Activated CD8-positive, alpha-beta memory T cell treated with anti-CD3 and anti-CD28 coated beads, Interleukin-2, amount 50 U/mL, for 24 hours (primary cell): ENCODE measurements around the gene AFF3.
"Not testable (repeated sequence)": the region's sequence is repeated elsewhere in the genome, so short reads cannot be mapped to it uniquely, and the experiment has no call there.

Experiments
- DNase-seq: peaks from one replicate; pipeline ENCODE4 v3.0.0-alpha.2; 2020; ENCODE audit errors: extremely low read depth

The AFF3 gene, protein sequence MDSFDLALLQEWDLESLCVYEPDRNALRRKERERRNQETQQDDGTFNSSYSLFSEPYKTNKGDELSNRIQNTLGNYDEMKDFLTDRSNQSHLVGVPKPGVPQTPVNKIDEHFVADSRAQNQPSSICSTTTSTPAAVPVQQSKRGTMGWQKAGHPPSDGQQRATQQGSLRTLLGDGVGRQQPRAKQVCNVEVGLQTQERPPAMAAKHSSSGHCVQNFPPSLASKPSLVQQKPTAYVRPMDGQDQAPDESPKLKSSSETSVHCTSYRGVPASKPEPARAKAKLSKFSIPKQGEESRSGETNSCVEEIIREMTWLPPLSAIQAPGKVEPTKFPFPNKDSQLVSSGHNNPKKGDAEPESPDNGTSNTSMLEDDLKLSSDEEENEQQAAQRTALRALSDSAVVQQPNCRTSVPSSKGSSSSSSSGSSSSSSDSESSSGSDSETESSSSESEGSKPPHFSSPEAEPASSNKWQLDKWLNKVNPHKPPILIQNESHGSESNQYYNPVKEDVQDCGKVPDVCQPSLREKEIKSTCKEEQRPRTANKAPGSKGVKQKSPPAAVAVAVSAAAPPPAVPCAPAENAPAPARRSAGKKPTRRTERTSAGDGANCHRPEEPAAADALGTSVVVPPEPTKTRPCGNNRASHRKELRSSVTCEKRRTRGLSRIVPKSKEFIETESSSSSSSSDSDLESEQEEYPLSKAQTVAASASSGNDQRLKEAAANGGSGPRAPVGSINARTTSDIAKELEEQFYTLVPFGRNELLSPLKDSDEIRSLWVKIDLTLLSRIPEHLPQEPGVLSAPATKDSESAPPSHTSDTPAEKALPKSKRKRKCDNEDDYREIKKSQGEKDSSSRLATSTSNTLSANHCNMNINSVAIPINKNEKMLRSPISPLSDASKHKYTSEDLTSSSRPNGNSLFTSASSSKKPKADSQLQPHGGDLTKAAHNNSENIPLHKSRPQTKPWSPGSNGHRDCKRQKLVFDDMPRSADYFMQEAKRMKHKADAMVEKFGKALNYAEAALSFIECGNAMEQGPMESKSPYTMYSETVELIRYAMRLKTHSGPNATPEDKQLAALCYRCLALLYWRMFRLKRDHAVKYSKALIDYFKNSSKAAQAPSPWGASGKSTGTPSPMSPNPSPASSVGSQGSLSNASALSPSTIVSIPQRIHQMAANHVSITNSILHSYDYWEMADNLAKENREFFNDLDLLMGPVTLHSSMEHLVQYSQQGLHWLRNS (N-terminal part only)

DNA sequence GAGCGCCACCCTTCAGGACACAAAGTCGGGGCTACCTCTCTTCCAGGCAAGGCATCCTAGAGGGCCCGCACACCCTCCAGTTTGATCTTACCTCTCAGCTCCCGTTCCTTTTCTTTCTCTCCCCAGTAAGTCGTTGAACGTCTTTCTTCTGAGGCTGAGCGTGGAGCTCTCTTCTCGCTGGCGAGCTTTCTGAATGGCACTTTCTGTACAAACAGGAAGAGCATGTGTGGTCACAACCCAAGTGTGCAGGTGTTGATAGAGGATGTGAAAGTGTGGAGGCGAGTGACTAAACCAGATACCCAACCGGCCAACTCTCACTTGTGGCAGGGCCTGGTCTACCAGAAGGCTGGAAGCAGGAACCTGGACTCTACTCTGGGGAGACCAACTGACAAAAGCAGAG lies at the start of gene AFF3:
Gene AFF3 (minus strand): TSS at position 198 of the 400 bp plus-strand sequence. CDS start 38,136 bp downstream, outside the sequence.
- DNase-seq = peak; percentile 9

DNA sequence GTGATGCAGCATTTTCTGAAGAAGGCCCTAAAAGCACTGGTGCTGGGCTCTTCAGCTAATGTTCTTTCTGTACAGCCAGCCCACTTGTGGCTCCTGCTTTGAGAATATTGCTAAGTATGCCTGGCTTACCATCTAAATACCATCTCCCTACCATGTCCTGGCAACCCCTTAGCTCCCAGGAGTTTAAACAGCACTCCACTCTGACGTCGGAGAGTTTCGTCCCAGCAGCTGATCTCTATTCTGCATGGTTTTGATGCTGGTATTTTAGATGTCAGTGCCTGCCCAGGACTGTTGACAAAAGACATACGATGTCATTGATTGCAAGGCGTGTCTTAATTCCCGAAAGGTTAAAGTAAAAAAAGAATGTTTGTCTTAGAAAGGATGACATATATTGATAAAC lies 47.0 kb upstream of the AFF3 start:
- no peak for DNase-seq

DNA sequence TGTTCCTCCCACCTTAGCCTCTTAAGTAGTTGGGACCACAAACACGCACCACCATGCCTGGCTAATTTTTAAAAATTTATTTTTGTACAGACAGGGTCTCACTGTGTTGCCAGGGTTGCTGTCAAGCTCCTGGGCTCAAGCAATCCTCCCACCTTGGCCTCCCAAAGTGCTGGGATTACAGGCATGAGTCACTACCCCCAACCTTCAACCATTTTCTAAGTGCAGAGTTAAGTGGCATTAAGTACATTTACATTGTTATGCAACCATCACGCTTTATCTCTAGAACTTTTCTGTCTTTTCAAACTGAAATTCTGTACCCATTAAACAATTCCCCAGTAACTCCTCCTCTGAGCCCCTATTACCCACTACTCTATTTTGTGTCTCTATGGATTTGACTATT lies 45.9 kb upstream of the AFF3 start:
- DNase-seq = no peak

DNA sequence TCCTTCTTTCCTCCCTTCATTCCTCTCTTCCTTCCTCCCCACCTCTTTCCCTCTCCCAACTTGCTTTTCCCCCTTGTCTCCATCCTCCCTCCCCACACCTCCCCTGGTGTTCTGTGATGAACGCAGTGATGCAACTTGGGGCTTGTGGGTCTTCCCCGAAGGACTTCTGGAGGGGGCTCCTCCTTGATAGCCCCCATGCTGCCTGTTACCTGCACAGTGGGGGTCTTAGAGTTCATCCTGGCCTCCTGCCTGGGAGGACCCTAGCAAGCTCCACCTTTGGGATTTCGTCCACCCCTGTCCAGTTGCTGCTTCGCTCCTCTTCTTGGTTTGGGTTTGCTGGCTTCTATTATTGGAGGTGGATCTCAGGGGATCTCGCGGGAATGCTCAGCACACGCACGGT lies 43.7 kb upstream of the AFF3 start:
- no peak for DNase-seq

DNA sequence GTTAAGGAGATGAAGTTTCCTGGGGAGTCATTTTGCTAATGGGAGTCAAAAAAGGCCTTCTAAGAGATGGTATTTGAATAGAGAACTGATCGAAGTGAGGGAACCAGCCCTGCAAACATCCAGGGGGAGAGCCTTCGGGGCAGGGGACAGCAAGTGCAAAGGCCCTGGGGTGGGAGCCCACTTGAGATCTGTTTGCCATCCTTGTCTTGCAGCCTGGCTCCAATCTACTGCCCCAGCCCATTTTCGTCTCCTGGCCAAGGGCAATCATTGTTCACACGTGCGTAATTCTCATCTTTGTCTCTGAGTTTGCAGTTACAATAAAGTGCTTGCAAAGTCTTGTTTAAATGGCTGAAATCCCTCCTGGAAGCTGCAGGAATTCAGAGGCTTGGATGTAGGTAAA lies 43.1 kb upstream of the AFF3 start:
- no peak for DNase-seq

DNA sequence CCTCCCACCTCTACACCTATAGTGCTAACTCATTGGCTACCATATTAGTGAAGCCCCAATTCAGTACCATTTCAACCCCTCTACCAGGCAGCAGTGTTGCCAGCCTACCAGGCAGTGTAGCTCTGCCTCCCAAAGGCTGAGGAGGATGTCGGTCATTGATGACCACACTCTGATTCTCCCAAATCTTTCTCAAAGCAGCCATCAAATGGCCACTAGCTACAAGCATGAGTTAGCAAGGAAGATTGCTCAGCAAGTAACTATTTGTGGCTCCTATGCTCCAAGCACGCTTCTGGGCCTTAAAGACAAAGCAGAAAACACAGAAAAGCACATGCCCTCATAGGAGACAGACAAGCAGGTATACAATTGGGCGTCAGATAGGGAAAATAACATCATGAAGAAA lies 42.7 kb upstream of the AFF3 start:
- DNase-seq = no peak

DNA sequence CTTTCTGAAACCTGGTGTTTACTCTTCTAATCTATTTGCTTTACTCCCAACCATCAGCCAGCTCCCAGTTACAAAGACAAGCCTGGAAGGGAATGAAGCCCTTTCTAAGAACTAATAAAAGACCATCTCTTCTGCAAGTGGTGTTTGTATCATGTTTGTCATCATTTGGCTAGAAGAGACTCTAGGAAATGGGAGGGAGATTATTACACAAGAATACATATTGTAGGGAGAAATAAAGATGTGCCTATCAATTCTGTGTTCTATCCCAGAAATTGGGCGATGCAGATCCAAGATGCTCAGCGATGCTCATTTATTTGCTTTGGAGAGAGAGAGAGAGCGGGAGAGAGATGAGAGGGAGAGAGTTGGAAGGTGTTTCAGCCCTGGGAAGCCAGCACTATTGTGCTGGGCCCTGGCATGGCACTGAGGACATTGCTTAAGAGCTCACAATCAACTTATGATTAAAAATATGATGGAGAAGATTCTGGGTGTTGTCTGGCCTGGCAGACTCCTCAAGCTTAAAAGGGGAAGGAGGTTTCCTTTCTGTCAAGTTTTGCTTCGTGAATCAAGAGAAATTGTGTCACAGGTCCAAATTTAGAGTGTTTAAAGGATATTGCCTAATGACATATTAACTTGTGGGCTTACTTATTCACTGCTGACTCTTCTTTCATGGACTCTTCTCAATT lies 41.8 kb upstream of the AFF3 start:
- DNase-seq = no peak

DNA sequence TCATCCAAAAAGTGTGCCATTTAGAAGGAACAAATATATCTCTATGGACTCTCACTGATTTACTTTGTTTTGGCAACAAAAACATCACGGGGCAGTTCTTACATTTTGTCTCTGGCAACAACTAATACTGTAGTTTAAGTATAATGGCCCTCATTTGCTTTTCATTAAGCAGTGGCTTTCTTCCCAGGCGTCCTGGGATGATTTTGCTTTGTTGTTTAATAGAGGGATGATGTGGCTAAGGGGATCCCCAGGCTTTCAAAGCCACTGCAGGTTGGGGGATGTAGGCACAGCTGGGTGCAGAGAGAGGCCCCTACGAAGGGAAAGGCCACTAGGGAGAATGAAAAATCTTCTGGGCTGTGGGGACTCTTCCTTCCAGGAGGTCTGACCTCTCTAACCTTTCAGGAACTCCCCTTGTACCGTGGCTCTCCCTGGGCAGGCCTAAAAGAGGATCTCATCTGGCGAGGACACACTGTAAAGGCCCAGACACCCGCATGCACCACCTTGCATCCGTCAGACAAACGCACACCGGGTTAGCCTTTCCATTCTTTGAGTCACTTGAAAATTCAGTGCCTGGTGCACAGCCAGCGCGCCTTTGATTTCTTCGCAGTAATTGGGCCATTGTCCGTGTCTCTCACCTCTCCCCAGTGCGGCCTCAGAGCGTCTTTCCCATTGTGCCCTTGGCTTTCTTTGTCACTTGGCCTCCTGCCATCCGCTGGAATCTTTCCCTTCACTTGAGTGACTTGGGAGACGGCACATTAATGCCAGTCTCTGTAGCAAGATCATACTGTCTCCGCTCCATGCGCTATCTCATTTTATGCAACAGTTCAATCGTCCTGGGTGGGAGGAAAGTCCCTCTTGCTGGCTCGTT lies 40.3 kb upstream of the AFF3 start:
- DNase-seq = no peak

DNA sequence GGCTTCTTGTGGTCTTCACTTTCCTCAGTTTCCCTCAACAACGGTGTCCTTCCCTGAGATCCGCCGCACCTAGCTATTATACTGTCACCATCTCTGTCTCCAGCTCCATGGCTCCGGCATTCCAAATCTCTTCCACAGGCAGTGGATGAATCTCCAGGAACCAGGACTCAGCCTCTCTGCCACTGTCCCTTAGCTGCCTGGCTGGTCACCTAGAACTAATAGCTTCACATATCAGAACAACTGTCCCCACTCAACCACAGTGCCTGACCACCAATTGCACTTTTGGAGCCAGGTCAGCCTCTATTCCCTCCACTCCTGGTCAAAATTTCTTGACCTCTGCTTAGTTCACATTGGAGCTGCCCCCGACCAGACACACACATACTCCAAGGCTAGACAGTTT lies 38.1 kb upstream of the AFF3 start:
- no peak for DNase-seq

DNA sequence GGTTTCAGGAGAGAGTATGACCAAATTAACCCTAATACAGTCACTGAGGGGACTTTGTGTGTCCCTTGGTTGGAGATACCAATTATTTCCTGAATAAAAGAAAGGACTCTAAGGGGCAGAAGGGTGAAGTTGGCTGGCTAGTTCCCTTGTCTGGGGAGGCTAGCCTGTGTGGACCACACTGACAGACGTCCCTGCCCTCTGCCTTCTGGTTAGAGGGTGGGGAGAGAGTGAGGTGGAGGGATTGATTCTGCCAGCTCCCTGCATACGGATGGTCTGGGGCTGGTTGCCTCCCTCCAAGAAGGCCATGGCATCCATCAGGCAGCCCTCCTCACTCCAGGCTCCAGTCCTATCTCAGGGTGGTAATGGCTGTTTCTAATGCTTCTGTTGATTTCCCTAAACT lies 37.4 kb upstream of the AFF3 start:
- DNase-seq = no peak

DNA sequence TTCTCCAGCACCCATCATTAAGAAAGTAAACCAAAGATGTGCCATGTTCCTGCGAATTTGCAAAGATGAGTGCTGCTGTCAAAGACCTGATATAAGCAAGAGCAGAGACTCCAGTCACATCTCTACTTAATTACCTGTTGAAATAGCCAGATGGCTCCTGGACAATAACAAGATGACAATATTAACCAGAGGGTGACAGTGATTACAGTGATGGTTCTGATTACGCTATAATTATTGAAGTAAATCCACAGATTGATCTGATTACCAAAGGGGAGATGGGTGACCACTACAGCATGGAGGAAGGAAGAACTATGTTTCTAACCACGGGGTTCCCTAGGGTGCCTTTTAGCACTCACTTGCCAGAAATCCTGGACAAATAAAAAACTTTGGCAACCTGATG lies 36.5 kb upstream of the AFF3 start:
- DNase-seq = no peak

DNA sequence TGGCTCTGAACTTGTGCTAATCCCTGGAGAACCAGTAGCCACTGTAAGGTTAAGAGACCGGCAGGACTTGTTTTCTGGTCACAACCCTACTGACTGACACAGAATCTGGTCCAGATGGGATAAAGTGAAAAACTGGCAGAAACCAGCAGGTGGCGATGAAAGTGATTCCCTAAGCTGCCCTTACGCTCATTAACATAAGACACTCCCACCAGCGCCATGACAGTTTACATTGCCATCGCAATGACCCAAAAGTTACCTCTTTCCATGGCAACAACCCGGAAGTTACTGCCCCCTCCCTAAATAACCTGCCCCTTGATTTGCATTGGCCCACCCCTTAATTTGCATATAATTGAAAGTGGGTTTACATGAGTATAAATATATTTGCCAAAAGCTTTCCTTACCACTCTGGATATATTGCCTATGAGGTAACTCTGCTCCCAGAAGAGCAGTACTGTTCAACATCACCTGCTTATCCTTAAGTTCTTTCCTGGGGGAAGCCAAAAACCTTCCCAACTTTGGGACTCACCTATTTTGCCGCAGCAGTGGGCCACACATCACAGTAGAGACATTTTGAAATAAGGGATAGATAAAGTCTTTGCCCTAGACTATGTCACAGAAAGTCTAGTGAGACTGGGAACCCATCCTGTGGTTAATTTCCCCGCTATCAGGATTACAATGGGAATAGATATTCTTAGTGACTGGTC lies 35.8 kb upstream of the AFF3 start:
- DNase-seq = no peak

DNA sequence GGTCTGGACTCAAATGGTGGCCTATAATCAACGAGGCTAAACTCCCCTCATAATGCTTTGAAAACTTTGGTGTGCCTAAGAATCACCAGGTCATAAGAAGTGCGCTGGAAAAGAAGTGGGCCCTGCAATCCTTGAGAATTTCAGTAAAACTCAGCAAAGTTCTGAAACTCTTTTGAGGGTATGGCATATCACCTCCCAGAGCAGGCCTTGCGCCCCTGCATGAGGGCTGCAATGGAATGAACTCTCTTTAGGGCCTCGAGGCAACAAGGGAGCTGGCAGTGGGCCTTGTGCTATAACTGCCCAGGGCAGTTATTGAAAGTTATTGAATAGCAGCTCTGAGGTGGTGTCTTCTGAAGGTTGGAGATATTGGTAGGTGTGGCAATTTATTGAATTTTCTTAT lies 34.5 kb upstream of the AFF3 start:
- no peak for DNase-seq

DNA sequence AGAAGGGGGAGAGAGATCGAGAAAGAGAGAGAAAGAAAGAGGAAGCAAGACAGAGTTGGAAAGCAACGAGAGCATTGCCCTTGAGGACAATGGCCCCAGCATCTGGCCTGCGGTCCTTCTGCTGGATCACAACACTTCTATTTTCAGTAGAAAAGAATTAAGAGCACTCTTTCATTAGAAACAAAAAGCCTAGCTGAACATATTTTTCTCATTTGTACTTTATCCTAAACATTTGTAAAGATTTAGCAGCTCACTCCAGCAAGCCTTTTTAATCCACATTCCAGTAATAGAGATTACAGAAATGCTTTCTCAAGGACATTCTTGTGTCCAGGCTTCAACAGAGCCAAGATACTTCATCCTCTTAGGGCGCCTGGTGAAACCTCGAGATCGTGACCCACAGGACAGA lies 31.6 kb upstream of the AFF3 start:
- DNase-seq = no peak

DNA sequence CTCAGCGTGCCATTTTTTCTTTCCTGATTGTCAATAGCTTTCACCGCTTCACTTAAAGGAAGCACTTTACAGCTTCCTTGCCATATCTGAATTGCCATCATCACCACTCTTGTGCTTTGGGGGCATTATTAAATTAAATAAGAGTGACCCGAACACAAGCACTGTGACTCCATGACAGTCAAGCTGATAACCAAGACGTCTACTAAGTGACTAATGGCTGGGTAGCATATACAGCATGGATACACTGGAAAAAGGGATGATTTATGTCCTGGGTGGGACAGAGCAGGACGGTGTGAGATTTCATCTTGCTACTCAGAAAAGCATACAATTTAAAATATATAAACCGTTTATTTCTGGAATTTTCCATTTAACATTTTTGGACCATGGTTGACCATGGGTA lies 24.3 kb upstream of the AFF3 start:
- no peak for DNase-seq

DNA sequence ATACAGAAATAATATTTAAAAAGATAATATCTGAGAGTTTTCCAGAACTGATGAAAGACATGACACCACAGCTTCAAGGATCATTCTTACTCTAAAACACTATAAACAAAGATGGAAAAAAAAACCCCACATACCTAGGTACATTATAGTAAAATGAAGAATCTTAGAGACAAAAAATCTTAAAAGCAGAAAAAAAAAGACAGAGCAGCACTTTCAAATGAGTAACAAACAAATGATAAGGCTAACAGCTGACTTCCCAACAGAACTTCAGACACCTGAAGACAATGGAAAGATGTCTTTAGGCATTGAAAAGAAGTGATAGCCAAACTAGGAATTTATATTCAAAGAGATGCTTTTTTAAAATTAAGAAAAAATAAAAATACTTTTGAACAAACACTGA lies 21.2 kb upstream of the AFF3 start:
- DNase-seq = no peak

DNA sequence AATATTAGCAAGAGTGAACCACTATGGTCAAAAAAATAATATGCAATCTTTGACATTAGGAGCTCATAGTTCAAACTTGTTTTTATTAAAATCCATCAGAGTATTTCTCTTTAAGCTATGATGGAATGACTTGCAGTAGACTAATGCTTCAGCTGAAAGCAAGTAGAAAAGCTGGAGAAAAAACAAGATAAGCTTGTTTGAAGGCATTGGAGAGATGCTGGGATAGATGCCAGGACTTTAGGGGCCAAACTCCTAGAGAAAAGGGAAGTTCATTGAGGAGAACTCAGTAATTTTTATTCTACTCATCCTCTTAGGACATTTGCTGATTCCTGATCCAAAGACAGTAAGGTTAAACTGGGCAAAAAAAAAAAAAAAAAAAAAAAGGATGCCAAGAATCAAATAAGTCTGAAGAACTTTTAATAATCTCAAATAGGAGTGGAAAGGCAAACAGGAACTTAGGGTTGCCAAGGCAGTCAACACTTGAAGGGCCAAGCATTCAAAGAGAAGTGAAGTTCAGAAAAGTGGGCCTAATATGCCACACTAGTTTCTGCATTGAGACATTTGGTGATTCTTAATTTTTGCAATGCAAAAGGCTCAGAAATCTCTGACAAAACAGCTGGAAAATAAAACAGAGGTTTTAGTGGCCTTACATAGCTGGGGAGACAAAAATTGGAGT lies 19.7 kb upstream of the AFF3 start:
- no peak for DNase-seq

DNA sequence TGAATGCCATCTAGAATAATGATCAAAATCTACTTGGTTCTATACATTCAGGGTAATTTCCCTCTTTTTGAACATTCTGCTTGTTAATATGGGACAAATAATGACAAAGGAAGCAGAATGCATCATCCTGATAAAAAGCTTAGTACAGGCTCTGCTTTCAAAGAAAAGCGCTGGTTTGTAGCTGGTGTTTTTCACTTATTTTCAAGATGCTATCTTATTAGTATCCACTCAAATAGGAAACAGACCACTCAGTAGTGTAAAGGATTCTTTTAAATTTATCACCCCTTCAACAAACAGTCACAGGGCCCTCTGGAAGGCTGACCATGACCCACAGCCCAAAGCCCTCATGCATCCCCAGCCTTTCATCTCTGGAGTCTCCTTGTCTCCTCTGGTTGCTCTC lies 18.0 kb upstream of the AFF3 start:
- no peak for DNase-seq

DNA sequence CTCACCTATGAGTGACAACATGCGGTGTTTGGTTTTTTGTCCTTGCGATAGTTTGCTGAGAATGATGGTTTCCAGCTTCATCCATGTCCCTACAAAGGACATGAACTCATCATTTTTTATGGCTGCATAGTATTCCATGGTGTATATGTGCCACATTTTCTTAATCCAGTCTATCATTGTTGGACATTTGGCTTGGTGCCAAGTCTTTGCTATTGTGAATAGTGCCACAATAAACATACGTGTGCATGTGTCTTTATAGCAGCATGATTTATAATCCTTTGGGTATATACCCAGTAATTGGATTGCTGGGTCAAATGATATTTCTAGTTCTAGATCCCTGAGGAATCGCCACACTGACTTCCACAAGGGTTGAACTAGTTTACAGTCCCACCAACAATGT lies 9.4 kb upstream of the AFF3 start:
- DNase-seq = not testable (repeated sequence)

DNA sequence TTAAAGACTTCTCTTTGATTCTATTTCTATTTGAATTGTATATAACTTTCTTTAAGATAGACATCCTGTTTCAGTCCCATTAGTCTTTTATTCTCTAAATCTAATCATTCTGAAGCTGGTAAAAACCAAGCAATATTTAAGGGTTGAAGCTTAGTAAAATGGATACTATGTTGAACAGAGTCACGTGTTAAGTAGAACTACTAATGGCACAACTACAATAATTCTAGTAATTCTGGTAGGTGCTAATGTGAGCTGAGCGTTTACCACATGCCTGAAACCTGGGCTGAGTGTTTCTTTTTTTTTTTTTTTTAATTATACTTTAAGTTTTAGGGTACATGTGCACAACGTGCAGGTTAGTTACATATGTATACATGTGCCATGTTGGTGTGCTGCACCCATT lies 8.9 kb upstream of the AFF3 start:
- no peak for DNase-seq
